Coronary artery (tissue), 2 donors: ENCODE results near the gene LENG1.

ENCODE experiments used
- DNase-seq: peaks from one replicate; pipeline ENCODE4 v3.0.0-alpha.2; 2017; ENCODE audit warnings: low spot score
- H3K27ac ChIP-seq, 2 donors: fragments of 200-600 bp; sonication (generic); one replicate each; pipeline ENCODE4 v1.5.1; 2016 to 2019
- H3K4me3 ChIP-seq: fragments of 200-600 bp; sonication (generic); 2 replicates; pipeline ENCODE4 v1.5.1; 2016; ENCODE audit warnings: mild to moderate bottlenecking, moderate library complexity
- CTCF ChIP-seq: fragments of 200-600 bp; sonication (generic); IDR thresholded peaks from one replicate; pipeline ENCODE4 v1.5.1; 2019; ENCODE audit warnings: antibody characterized with exemption

Gene LENG1

GRCh38 chr19:54137699-54138488 lies 21.6 kb downstream of the LENG1 start, which contains the start of gene CNOT3:
TSS of gene CNOT3 (plus strand) at chr19:54137762. CDS start at chr19:54142979, 5,217 bp downstream.
- Histone ChIP-seq H3K27ac (peak within 1 kb of the TSS; percentile 97 to 99), H3K4me3 (peak within 1 kb of the TSS; percentile 97)
- no peak for DNase-seq
- TF ChIP-seq CTCF = no peak

DNA sequence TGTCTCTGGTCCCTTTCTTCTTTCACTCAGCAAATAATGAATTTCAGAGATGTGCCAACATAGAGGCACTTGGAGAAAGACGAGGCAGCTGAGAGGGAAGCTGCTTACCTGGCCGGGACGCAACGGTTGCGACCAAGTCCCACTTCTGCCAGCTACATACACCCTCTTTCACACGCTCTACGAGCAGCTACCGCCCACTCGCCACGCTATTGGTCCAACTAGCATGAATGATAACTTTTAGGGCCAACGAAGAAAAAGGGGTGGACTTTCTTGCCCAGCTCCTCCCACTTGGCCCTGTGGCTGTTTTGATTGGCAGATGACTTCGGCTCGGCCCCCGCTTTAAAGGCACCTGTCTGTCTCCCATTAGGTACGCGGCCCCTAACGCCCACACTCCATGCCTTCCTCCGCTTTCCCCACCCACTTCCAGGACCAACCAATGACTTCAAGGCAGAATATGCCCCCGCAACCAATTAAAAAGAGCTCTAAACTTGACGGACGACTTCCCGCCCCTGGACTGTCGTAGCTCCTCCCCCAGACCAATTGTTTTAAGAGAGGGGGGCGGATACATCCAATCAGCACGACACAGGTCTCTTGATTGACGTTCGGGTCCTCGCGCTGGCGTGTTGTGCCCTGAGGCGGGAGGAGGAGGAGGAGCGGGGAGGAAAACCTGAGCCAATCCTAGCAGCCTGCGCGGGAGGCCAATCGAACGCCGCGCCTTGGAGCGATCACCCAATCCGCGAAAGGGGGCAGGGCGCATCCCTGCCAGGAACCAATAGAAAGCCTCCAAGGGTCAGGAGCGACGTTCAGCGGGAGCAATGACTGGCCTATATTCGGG lies 22.4 kb downstream of the LENG1 start:
- TF ChIP-seq CTCF = no peak

GRCh38 chr19:54136086-54136863 lies 23.2 kb downstream of the LENG1 start:
- Histone ChIP-seq H3K4me3 (peak overlapping the region; percentile 72), H3K27ac (peak overlapping the region in 1 of 2 donors; percentile 82)
- TF ChIP-seq CTCF = no peak
- no peak for DNase-seq

More for the DNA sequence above, 22.4 kb downstream of the LENG1 start:
- H3K4me3 ChIP-seq = peak overlapping the region; percentile 97
- H3K27ac ChIP-seq = peak overlapping the region; percentile 97 to 99
- DNase-seq = peak; percentile 100

DNA sequence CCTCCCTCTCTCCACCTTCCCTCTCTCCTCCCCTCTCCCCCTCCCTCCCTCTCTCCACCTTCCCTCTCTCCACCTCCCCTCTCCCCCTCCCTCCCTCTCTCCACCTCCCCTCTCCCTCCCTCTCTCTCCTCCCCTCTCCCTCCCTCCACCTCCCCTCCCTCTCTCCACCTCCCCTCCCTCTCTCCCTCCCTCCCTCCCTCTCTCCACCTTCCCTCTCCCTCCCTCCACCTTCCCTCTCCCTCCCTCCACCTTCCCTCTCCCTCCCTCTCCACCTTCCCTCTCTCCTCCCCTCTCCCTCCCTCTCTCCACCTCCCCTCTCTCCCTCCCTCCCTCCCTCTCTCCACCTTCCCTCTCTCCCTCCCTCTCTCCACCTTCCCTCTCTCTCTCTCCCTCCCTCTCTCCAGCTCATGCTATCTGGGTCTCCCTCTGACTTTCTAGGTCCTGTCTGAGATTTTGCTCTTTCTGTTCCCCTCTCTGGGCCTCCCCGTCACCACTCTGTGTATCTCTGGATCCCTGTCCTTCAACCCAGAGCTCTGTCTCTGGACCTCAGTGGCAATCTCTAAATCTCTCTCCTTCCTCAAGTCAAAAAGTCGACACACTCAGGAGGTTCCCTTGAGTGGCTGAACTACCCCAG lies 25.4 kb downstream of the LENG1 start:
- no peak for TF ChIP-seq CTCF
- no peak overlapping the region for H3K27ac ChIP-seq
- H3K4me3 ChIP-seq = no peak overlapping the region
- no peak for DNase-seq

GRCh38 chr19:54133312-54133956 lies 26.1 kb downstream of the LENG1 start:
- TF ChIP-seq CTCF = no peak
- no peak for DNase-seq
- H3K27ac ChIP-seq = no peak overlapping the region
- no peak overlapping the region for H3K4me3 ChIP-seq

DNA sequence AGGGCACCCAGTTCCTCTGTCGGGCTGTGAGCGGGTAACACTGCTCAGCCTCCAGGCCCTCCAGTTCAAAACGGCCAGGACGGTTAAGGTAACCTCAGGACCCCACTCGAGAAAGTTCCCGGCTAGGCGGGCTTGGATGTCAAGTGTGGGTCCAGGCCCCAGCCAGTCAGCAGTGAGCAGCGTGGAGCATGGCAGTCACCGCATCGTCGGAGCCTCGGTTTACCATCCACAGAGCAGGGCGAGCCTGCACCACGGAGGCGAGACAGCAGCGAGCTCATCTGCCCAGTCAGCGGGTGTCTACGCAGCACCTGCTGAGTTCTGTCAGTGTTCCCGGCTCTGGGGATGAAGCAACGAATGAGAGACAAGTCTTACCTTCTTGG lies 29.9 kb downstream of the LENG1 start:
- no peak overlapping the region for H3K27ac ChIP-seq
- no peak for TF ChIP-seq CTCF
- no peak for DNase-seq
- H3K4me3 ChIP-seq = no peak overlapping the region
